H9 (cell line): ENCODE data around the gene PKP1. TPM values are rescaled to one million over a fixed set of nuclear protein-coding genes. Genes with fewer than 3 reads are reported as not detected.

ENCODE experiments used
- DNase-seq: peaks from one replicate; pipeline ENCODE4 v3.0.0-alpha.2; 2017
- H2AFZ ChIP-seq: one replicate; pipeline ENCODE4 v1.6.1; 2013; ENCODE audit warnings: mild to moderate bottlenecking, low read length, control low read depth, moderate library complexity
- H2AK5ac ChIP-seq: 2 replicates; pipeline ENCODE4 v1.6.1; 2013; ENCODE audit warnings: low read length, control low read depth, mixed read lengths; ENCODE audit not compliant: insufficient read length
- H2BK120ac ChIP-seq: one replicate; pipeline ENCODE4 v1.6.1; 2013; ENCODE audit warnings: low read depth, mild to moderate bottlenecking, low read length, control low read depth, inconsistent platforms; ENCODE audit not compliant: poor library complexity, severe bottlenecking
- H2BK12ac ChIP-seq: 2 replicates; pipeline ENCODE4 v1.6.1; 2013; ENCODE audit warnings: low read length, control low read depth, mixed read lengths, low read depth; ENCODE audit not compliant: insufficient read length
- H2BK15ac ChIP-seq: 2 replicates; pipeline ENCODE4 v1.6.1; 2013; ENCODE audit warnings: low read depth, low read length, control low read depth
- H2BK20ac ChIP-seq: one replicate; pipeline ENCODE4 v1.6.1; 2013; ENCODE audit warnings: low read depth, mild to moderate bottlenecking, low read length, control low read depth, inconsistent platforms; ENCODE audit not compliant: poor library complexity, severe bottlenecking
- H2BK5ac ChIP-seq: 2 replicates; pipeline ENCODE4 v1.6.1; 2013; ENCODE audit warnings: low read length, control low read depth, mixed read lengths; ENCODE audit not compliant: insufficient read length
- H3K14ac ChIP-seq: 2 replicates; pipeline ENCODE4 v1.6.1; 2013; ENCODE audit warnings: low read length, control low read depth; ENCODE audit not compliant: insufficient read depth
- H3K18ac ChIP-seq: 2 replicates; pipeline ENCODE4 v1.6.1; 2013; ENCODE audit warnings: low read depth, mild to moderate bottlenecking, mixed read lengths, low read length, control low read depth; ENCODE audit not compliant: insufficient read length
- H3K23ac ChIP-seq: 2 replicates; pipeline ENCODE4 v1.6.1; 2013; ENCODE audit warnings: low read length, control low read depth, mixed read lengths, low read depth; ENCODE audit not compliant: insufficient read length
- H3K23me2 ChIP-seq: 2 replicates; pipeline ENCODE4 v1.6.1; 2013; ENCODE audit warnings: low read depth, mild to moderate bottlenecking, mixed read lengths, low read length, control low read depth; ENCODE audit not compliant: insufficient read length, poor library complexity, severe bottlenecking
- H3K27ac ChIP-seq: 2 replicates; pipeline ENCODE4 v1.5.1; 2013; ENCODE audit warnings: low read length, control low read depth, mixed read lengths, low read depth; ENCODE audit not compliant: insufficient read length
- H3K27me3 ChIP-seq: 2 replicates; pipeline ENCODE4 v1.6.1; 2013; ENCODE audit warnings: low read length, control low read depth, inconsistent platforms; ENCODE audit not compliant: insufficient read depth
- H3K4ac ChIP-seq: 2 replicates; pipeline ENCODE4 v1.6.1; 2013; ENCODE audit warnings: low read depth, mild to moderate bottlenecking, control low read depth, inconsistent platforms, low read length, moderate library complexity
- H3K4me1 ChIP-seq: 2 replicates; pipeline ENCODE4 v1.6.1; 2013; ENCODE audit warnings: low read length, control low read depth, inconsistent platforms; ENCODE audit not compliant: insufficient read depth
- H3K4me2 ChIP-seq: 2 replicates; pipeline ENCODE4 v1.6.1; 2013; ENCODE audit warnings: low read length, control low read depth, mixed read lengths; ENCODE audit not compliant: insufficient read length, insufficient read depth
- H3K56ac ChIP-seq: 2 replicates; pipeline ENCODE4 v1.6.1; 2013; ENCODE audit warnings: low read depth, mild to moderate bottlenecking, mixed read lengths, low read length, control low read depth; ENCODE audit not compliant: insufficient read length
- H3K79me1 ChIP-seq: 2 replicates; pipeline ENCODE4 v1.6.1; 2013; ENCODE audit warnings: low read depth, mild to moderate bottlenecking, moderate library complexity, low read length, control low read depth, inconsistent platforms; ENCODE audit not compliant: insufficient read depth, poor library complexity, severe bottlenecking
- H3K79me2 ChIP-seq: 2 replicates; pipeline ENCODE4 v1.6.1; 2013; ENCODE audit warnings: low read length, control low read depth, inconsistent platforms; ENCODE audit not compliant: insufficient read depth
- H3K9ac ChIP-seq: 2 replicates; pipeline ENCODE4 v1.6.1; 2013; ENCODE audit warnings: low read length, control low read depth, mixed read lengths; ENCODE audit not compliant: insufficient read length; ENCODE audit errors: extremely low read depth
- H3K9me3 ChIP-seq: one replicate; pipeline ENCODE4 v1.6.1; 2013; ENCODE audit warnings: low read depth, low read length, inconsistent platforms; ENCODE audit not compliant: control insufficient read depth
- H3T11ph ChIP-seq: one replicate; pipeline ENCODE4 v1.6.1; 2013; ENCODE audit warnings: mild to moderate bottlenecking, low read length, control low read depth, inconsistent platforms
- H4K20me1 ChIP-seq: one replicate; pipeline ENCODE4 v1.6.1; 2013; ENCODE audit not compliant: control insufficient read depth, insufficient read length, insufficient read depth
- H4K5ac ChIP-seq: 2 replicates; pipeline ENCODE4 v1.6.1; 2013; ENCODE audit warnings: low read depth, mild to moderate bottlenecking, mixed read lengths, low read length, control low read depth; ENCODE audit not compliant: insufficient read length
- H4K8ac ChIP-seq: replicated peaks from 2 replicates; pipeline ENCODE4 v1.6.1; 2013; ENCODE audit warnings: low read length, control low read depth, mixed read lengths, low read depth; ENCODE audit not compliant: insufficient read length
- H4K91ac ChIP-seq: 2 replicates; pipeline ENCODE4 v1.6.1; 2013; ENCODE audit warnings: low read depth, mild to moderate bottlenecking, moderate library complexity, mixed read lengths, low read length, control low read depth; ENCODE audit not compliant: insufficient read length
- H3K27ac Mint-ChIP-seq, 3 experiments: 2 replicates in 2 of 3; 3 replicates in 1 of 3; pipeline ENCODE4 v1.8.0; 2020 to 2021; ENCODE audit warnings: mixed read lengths in 3 of 3, mild to moderate bottlenecking in 1 of 3, moderate library complexity in 1 of 3
- H3K27me3 Mint-ChIP-seq: 2 replicates; pipeline ENCODE4 v1.8.0; 2021; ENCODE audit warnings: low read depth, mild to moderate bottlenecking, moderate library complexity, mixed read lengths
- H3K36me3 Mint-ChIP-seq, 3 experiments: 2 replicates in 2 of 3; 3 replicates in 1 of 3; pipeline ENCODE4 v1.8.0; 2020 to 2021; ENCODE audit warnings: low read depth in 3 of 3, mixed read lengths in 3 of 3; ENCODE audit not compliant: insufficient read depth in 1 of 3
- H3K4me1 Mint-ChIP-seq, 2 experiments: 2 replicates each; pipeline ENCODE4 v1.8.0; 2020; ENCODE audit warnings: mixed read lengths in 2 of 2
- H3K4me3 Mint-ChIP-seq, 2 experiments: 2 replicates in 1 of 2; 3 replicates in 1 of 2; pipeline ENCODE4 v1.8.0; 2020 to 2021; ENCODE audit warnings: mild to moderate bottlenecking in 2 of 2, mixed read lengths in 2 of 2, moderate library complexity in 1 of 2
- H3K9me3 Mint-ChIP-seq, 2 experiments: 2 replicates in 1 of 2; 3 replicates in 1 of 2; pipeline ENCODE4 v1.8.0; 2020; ENCODE audit warnings: mild to moderate bottlenecking in 2 of 2, mixed read lengths in 2 of 2, moderate library complexity in 1 of 2
- WGBS: extraction: QIAGEN DNeasy Blood & Tissue Kit; methylation state at CpG from one replicate; pipeline ENCODE4 v1.1.7; 2013; ENCODE audit warnings: missing lambda C conversion rate, low lambda C conversion rate, mixed read lengths; ENCODE audit not compliant: insufficient read length; ENCODE audit errors: extremely low coverage; 5-methylcytosine and 5-hydroxymethylcytosine counted together
- total RNA-seq: library from RNA; stranded (reverse); gene quantifications from 2 replicates; pipeline ENCODE4 v1.2.1, GENCODE V29; 2021
- TF ChIP-seq, protein P1 (sequence below): fragments of 200-600 bp; sonication (generic); conservative IDR thresholded peaks from 3 replicates; pipeline ENCODE4 v1.8.0; 2021; ENCODE audit warnings: antibody characterized with exemption, mild to moderate bottlenecking

Gene PKP1
- total RNA-seq, 1 experiment from 2014 or later: 0.09 TPM

DNA sequence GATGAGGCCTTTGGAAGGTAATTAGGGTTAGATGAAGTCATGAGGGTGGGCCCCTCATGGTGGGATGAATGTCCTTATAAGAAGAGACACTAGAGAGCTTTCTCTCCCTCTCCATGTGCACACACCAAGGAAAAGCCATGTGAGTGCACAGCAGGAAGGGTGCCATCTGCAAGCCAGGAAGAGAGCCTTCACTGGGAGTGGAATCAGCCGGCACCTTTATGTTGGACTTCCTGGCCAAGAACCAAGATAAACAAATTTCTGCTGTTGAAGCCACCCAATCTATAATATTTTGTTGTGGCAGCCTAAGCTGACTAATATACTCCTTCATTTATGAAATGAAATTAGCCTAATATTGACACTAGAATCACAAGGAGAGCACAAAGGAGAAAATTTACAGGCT is 38.2 kb upstream of the PKP1 start:
- Histone ChIP-seq H2BK12ac (no peak overlapping the region), H2BK15ac (no peak overlapping the region), H2AFZ (no peak overlapping the region), H4K8ac (no peak overlapping the region), H3K18ac (no peak overlapping the region), H3K14ac (no peak overlapping the region), H3K23me2 (no peaks in the 10 kb centered on the region), H3K9ac (no peak overlapping the region), H3K27ac (no peak overlapping the region), H4K91ac (no peak overlapping the region), H2BK5ac (no peak overlapping the region), H3K4me2 (no peak overlapping the region), H2BK20ac (no peak overlapping the region), H3K23ac (no peak overlapping the region), H3K79me2 (no peaks in the 10 kb centered on the region), H3K79me1 (no peaks in the 10 kb centered on the region), H4K5ac (no peak overlapping the region), H4K20me1 (no peaks in the 10 kb centered on the region), H3K56ac (no peak overlapping the region), H3K4me1 (no peaks in the 10 kb centered on the region), H3K9me3 (no peaks in the 10 kb centered on the region), H3T11ph (no peak overlapping the region), H3K4ac (no peak overlapping the region), H3K27me3 (no peaks in the 10 kb centered on the region), H2AK5ac (no peak overlapping the region), H2BK120ac (no peak overlapping the region)
- H3K4me3 Mint-ChIP-seq: no peak overlapping the region
- no peak for DNase-seq
- peaks cover 10 to 11% of the 10 kb centered on the region in 2 experiments for H3K9me3 Mint-ChIP-seq
- H3K27me3 Mint-ChIP-seq: peaks cover 9% of the 10 kb centered on the region; the same call in 1 of the 2 replicates
- no CpG with 5 or more reads among the region's 1 CpG for WGBS
- no peaks in the 10 kb centered on the region for H3K4me1 Mint-ChIP-seq
- H3K36me3 Mint-ChIP-seq: peaks cover 2 to 11% (median 4%) of the 10 kb centered on the region in 3 experiments; a peak in 5 of 7 replicates
- H3K27ac Mint-ChIP-seq: no peak overlapping the region; a peak in 1 of 7 replicates
- TF ChIP-seq, protein P1, sequence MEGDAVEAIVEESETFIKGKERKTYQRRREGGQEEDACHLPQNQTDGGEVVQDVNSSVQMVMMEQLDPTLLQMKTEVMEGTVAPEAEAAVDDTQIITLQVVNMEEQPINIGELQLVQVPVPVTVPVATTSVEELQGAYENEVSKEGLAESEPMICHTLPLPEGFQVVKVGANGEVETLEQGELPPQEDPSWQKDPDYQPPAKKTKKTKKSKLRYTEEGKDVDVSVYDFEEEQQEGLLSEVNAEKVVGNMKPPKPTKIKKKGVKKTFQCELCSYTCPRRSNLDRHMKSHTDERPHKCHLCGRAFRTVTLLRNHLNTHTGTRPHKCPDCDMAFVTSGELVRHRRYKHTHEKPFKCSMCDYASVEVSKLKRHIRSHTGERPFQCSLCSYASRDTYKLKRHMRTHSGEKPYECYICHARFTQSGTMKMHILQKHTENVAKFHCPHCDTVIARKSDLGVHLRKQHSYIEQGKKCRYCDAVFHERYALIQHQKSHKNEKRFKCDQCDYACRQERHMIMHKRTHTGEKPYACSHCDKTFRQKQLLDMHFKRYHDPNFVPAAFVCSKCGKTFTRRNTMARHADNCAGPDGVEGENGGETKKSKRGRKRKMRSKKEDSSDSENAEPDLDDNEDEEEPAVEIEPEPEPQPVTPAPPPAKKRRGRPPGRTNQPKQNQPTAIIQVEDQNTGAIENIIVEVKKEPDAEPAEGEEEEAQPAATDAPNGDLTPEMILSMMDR: no peak
